ENCODE results near the gene GHITM. TPM values are rescaled to one million over a fixed set of nuclear protein-coding genes. Genes with fewer than 3 reads are reported as not detected.

The GHITM gene
- total and polyA plus RNA-seq, 2 of the 8 experiments (the other 6 are each of a cell fraction or from before 2014, with no cell fraction given): 86.2 to 97.0 TPM

- Histone ChIP-seq H2BK120ac (replicated peaks; ENCODE audit: low read depth, low read length) (no peak overlapping the region), H3K4me3 (ENCODE audit: extremely low read depth in 1 of 4, insufficient read depth in 2 of 4, low read depth in 3 of 4, low read length in 4 of 4) (no peak overlapping the region), H3K9me3 (ENCODE audit: insufficient read depth in 2 of 2, low read depth in 1 of 2, low read length in 1 of 2) (no peaks in the 10 kb centered on the region), H3K23ac (ENCODE audit: insufficient read length) (no peak overlapping the region), H3K4me1 (replicated peaks in 1 of 4; ENCODE audit: control insufficient read depth in 3 of 4, insufficient read depth in 4 of 4, low read length in 3 of 4) (no peaks in the 10 kb centered on the region), H3K14ac (ENCODE audit: insufficient read length) (no peak overlapping the region), H2BK5ac (ENCODE audit: low read depth, low read length) (no peak overlapping the region), H3K27ac (ENCODE audit: low read depth, low read length) (no peak overlapping the region), H3K36me3 (ENCODE audit: control insufficient read depth in 2 of 4, insufficient read depth in 4 of 4, low read length in 3 of 4) (no peaks in the 10 kb centered on the region), H2AK5ac (ENCODE audit: low read depth, low read length) (no peak overlapping the region), H2BK20ac (ENCODE audit: low read length) (no peak overlapping the region), H4K8ac (ENCODE audit: extremely low read depth, insufficient read depth, low read length) (no peak overlapping the region), H3K4ac (replicated peaks; ENCODE audit: insufficient read length, low read depth, low read length) (no peak overlapping the region), H4K20me1 (replicated peaks in 1 of 2; ENCODE audit: control insufficient read depth in 1 of 2, insufficient read depth in 2 of 2, low read length in 2 of 2) (peaks cover 0 to 6% of the 10 kb centered on the region in 2 experiments), H2AFZ (ENCODE audit: low read length) (no peak overlapping the region), H3K79me2 (ENCODE audit: control insufficient read depth in 1 of 2, insufficient read depth in 2 of 2, low read length in 2 of 2) (no peaks in the 10 kb centered on the region), H3K9ac (replicated peaks in 1 of 4; ENCODE audit: extremely low read depth in 1 of 4, low read depth in 3 of 4, low read length in 3 of 4) (no peak overlapping the region), H3K23me2 (ENCODE audit: low read depth, low read length) (no peaks in the 10 kb centered on the region), H4K5ac (ENCODE audit: insufficient read length, low read depth, low read length) (no peak overlapping the region), H3K56ac (replicated peaks; ENCODE audit: insufficient read length, low read depth, low read length) (no peak overlapping the region), H3K18ac (ENCODE audit: extremely low read depth, low read length) (no peak overlapping the region), H2BK15ac (ENCODE audit: low read length) (no peak overlapping the region), H3K27me3 (replicated peaks in 1 of 4; ENCODE audit: control insufficient read depth in 3 of 4, extremely low read depth in 1 of 4, insufficient read depth in 3 of 4, low read length in 3 of 4) (no peaks in the 10 kb centered on the region), H3K4me2 (ENCODE audit: insufficient read depth in 1 of 2, low read depth in 2 of 2, low read length in 2 of 2) (no peak overlapping the region), H4K91ac (replicated peaks; ENCODE audit: insufficient read length, low read length) (no peak overlapping the region), H3K79me1 (ENCODE audit: low read depth, low read length) (no peaks in the 10 kb centered on the region), H2BK12ac (ENCODE audit: low read depth, low read length) (no peak overlapping the region)
- TF ChIP-seq RAD21 (IDR thresholded peaks at IDR 0.05 in 1 of 2, conservative IDR thresholded peaks at IDR 0.05 in 1 of 2; ENCODE audit: low read depth in 2 of 2, low read length in 2 of 2) (peak in 1 of 2 experiments; percentile 4; a peak in 1 of 4 replicates), CTCF (IDR thresholded peaks at IDR 0.05; ENCODE audit: control extremely low read depth in 1 of 3, insufficient read depth in 1 of 3, low read depth in 1 of 3, low read length in 3 of 3) (peak in 2 of 3 experiments; percentile 27 to 29; a peak in 2 of 4 replicates), SRF (IDR thresholded peaks at IDR 0.05; ENCODE audit: low read depth, low read length) (no peak)
- ChIA-PET POLR2A (ENCODE audit: partially characterized antibody) (interaction anchor here (0.9 kb wide), 1 partner anchor 47 kb away, joined by 4 read pairs; no protein-coding TSS in a partner anchor), CTCF (ENCODE audit: partially characterized antibody) (interaction anchor here (1.1 to 10.8 kb wide), 21 partner anchors 10 to 338 kb away, joined by 3 to 248 read pairs (median 8); partner anchors contain the start of genes CDHR1 and GHITM)
- WGBS, 2 experiments (ENCODE audit: extremely low coverage in 1 of 2, insufficient coverage in 1 of 2, insufficient read length in 1 of 2, insufficient replicate concordance in 2 of 2, low coverage in 1 of 2, low lambda C conversion rate in 2 of 2, missing lambda C conversion rate in 1 of 2): 90% methylated on average over 5 of the region's 5 CpGs; no CpG with 5 or more reads in 1 of the 2 experiments
- DNase-seq (ENCODE audit: low read depth in 1 of 2, low spot score in 2 of 2) (no peak), FAIRE-seq (no peak)
Observed at GRCh38 chr10:84202349-84202748, 63.0 kb downstream of the GHITM start.

Measured in H1 (cell line).